GM23248 (cell line): ENCODE measurements around the gene PAGE2B.

Experiments
- EZH2 ChIP-seq: fragments of 200-600 bp; sonication (generic); IDR thresholded peaks from 2 replicates; pipeline ENCODE4 v1.6.1; 2018; ENCODE audit warnings: antibody characterized with exemption, mild to moderate bottlenecking; ENCODE audit not compliant: insufficient read depth, poor library complexity, severe bottlenecking
- EZH2phosphoT487 ChIP-seq: fragments of 200-600 bp; sonication (generic); IDR thresholded peaks from 2 replicates; pipeline ENCODE4 v1.6.1; 2018; ENCODE audit warnings: antibody characterized with exemption, moderate library complexity, mild to moderate bottlenecking, low read depth; ENCODE audit not compliant: insufficient read depth

- no peak for TF ChIP-seq EZH2phosphoT487
- no peak for TF ChIP-seq EZH2
These were observed 41.4 kb upstream of the PAGE2B start for GRCh38 chrX:55033429-55033828.
